ENCODE measurements around the gene RFC5. TPM values are rescaled to one million over a fixed set of nuclear protein-coding genes. Genes with fewer than 3 reads are reported as not detected.

RFC5 gene
- total RNA-seq, 1 donor from 2014 or later = 8.3 TPM

DNA sequence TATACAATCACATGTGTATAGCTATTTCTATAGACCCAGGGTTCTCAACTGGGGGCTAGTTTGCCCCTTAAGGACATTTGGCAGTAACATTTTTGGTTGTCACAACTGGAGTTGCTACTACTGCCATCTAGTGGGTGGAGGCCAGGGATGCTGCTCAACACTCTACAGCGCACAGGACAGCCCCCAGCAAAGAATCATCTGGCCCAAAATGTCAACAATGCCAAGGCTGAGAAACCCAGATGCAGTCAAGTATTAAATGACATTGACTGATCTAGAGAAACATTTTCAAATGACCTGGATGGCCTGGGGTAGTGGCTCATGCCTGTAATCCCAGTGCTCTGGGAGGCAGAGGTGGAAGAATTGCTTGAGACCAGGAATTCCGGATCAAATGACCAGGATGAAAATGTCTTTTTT is 38.6 kb downstream of the RFC5 start:
- Mint-ChIP-seq H3K27ac (ENCODE audit: unreplicated experiment) (peak overlapping the region; percentile 94), H3K4me3 (ENCODE audit: unreplicated experiment) (peak overlapping the region; percentile 49), H3K36me3 (ENCODE audit: low read depth, unreplicated experiment) (peaks cover 18% of the 10 kb centered on the region), H3K9me3 (ENCODE audit: unreplicated experiment) (no peaks in the 10 kb centered on the region), H3K4me1 (ENCODE audit: unreplicated experiment) (peaks cover 20% of the 10 kb centered on the region), H3K27me3 (ENCODE audit: unreplicated experiment) (peaks cover 8% of the 10 kb centered on the region)
- peak; percentile 73 for DNase-seq (ENCODE audit: low spot score)
- TF ChIP-seq, protein P1, sequence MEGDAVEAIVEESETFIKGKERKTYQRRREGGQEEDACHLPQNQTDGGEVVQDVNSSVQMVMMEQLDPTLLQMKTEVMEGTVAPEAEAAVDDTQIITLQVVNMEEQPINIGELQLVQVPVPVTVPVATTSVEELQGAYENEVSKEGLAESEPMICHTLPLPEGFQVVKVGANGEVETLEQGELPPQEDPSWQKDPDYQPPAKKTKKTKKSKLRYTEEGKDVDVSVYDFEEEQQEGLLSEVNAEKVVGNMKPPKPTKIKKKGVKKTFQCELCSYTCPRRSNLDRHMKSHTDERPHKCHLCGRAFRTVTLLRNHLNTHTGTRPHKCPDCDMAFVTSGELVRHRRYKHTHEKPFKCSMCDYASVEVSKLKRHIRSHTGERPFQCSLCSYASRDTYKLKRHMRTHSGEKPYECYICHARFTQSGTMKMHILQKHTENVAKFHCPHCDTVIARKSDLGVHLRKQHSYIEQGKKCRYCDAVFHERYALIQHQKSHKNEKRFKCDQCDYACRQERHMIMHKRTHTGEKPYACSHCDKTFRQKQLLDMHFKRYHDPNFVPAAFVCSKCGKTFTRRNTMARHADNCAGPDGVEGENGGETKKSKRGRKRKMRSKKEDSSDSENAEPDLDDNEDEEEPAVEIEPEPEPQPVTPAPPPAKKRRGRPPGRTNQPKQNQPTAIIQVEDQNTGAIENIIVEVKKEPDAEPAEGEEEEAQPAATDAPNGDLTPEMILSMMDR (IDR thresholded peaks at IDR 0.05; ENCODE audit: unreplicated experiment) = peak; percentile 63

DNA sequence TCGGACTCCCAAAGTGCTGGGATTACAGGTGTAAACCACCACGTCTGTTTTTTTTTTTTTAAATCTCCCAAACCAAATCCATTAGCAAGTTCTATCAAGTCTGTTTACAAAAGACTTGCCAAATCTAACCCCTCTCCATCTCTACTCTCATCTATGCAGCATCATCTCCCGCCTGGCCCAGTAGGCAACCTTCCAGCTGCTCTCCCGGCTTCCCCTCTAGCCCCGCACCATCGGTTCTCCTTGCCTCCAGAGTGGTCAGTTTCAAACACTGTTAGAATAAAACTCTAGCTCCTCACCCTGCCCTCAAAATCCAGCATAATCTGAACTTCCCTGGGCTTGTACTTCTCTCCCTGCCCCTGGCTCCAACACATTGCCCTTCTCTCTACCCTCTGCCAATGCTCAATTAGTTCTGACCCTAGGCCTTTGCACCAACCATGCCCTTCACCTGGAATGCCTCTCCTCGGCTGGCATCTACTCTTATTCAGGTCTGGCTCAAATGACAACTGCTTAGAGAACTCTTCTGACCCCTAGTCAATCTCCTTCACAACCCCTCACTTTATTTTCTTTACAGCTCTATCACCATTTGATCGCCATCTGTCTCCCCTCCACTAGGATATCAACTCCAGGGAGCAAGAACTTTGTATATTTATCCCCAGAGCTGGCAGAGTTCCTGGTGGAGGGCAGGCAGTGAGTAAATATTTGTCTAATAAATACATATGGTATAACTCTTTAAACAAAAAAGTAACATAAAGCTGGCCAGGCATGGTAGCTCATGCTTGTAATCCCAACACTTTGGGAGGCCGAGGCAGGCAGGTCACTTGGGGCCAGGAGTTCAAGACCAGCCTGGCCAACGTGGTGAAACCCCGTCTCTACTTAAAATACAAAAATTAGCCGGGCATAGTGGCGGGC is 39.6 kb downstream of the RFC5 start:
- TF ChIP-seq, protein P1 (IDR thresholded peaks at IDR 0.05; ENCODE audit: unreplicated experiment) = no peak
- Mint-ChIP-seq H3K9me3 (ENCODE audit: unreplicated experiment) (no peaks in the 10 kb centered on the region), H3K27me3 (ENCODE audit: unreplicated experiment) (peaks cover 10% of the 10 kb centered on the region), H3K4me1 (ENCODE audit: unreplicated experiment) (peaks cover 22% of the 10 kb centered on the region), H3K27ac (ENCODE audit: unreplicated experiment) (peak overlapping the region; percentile 85), H3K36me3 (ENCODE audit: low read depth, unreplicated experiment) (peaks cover 15% of the 10 kb centered on the region), H3K4me3 (ENCODE audit: unreplicated experiment) (no peak overlapping the region)
- no peak for DNase-seq (ENCODE audit: low spot score)

DNA sequence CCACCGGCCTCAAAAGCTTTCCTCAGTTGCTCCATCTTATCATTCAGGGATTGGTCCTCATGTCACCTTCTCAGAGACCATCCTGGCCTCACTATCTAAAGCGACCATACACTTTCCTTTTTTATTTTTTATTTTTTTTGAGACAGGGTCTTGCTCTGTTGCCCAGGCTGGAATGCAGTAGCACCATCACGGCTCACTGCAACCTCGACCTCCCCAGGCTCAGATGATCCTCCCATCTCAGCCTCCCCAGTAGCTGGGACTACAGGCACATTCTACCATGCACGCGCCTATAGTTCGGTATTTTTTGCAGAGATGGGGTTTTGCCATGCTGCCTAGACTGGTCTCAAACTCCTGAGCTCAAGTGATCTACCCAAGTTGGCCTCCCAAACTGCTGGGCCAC is 41.7 kb downstream of the RFC5 start:
- Mint-ChIP-seq H3K4me3 (ENCODE audit: unreplicated experiment) (no peak overlapping the region), H3K4me1 (ENCODE audit: unreplicated experiment) (peaks cover 34% of the 10 kb centered on the region), H3K27me3 (ENCODE audit: unreplicated experiment) (peaks cover 19% of the 10 kb centered on the region), H3K9me3 (ENCODE audit: unreplicated experiment) (no peaks in the 10 kb centered on the region), H3K27ac (ENCODE audit: unreplicated experiment) (no peak overlapping the region), H3K36me3 (ENCODE audit: low read depth, unreplicated experiment) (peaks cover 13% of the 10 kb centered on the region)
- no peak for DNase-seq (ENCODE audit: low spot score)
- TF ChIP-seq, protein P1 (IDR thresholded peaks at IDR 0.05; ENCODE audit: unreplicated experiment) = no peak

DNA sequence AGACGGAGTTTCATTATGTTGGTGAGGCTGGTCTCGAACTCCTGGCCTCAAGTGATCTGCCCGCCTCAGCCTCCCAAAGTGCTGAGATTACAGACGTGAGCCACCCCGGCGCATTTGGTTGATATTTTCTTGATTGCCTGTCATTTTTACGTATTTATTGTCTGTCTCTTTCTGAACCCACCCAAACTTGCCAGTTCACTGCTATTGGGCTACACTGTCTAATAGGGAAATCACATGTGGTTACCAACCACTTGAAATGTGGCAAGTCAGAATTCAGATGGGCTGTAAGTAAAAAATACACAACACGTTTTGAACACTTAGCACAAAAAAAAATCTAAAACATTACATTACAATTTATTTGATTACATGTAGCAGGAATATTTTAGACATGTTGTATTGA is 42.4 kb downstream of the RFC5 start:
- peaks cover 10% of the 10 kb centered on the region for H3K36me3 Mint-ChIP-seq (ENCODE audit: low read depth, unreplicated experiment)
- no peak overlapping the region for H3K4me3 Mint-ChIP-seq (ENCODE audit: unreplicated experiment)
- H3K27ac Mint-ChIP-seq (ENCODE audit: unreplicated experiment) = no peak overlapping the region

More for the DNA sequence above, 42.4 kb downstream of the RFC5 start:
- peaks cover 24% of the 10 kb centered on the region for H3K27me3 Mint-ChIP-seq (ENCODE audit: unreplicated experiment)
- no peak for DNase-seq (ENCODE audit: low spot score)
- peaks cover 40% of the 10 kb centered on the region for H3K4me1 Mint-ChIP-seq (ENCODE audit: unreplicated experiment)
- H3K9me3 Mint-ChIP-seq (ENCODE audit: unreplicated experiment) = no peaks in the 10 kb centered on the region
- TF ChIP-seq, protein P1 (IDR thresholded peaks at IDR 0.05; ENCODE audit: unreplicated experiment) = no peak
